Measurements from ENCODE around the gene KIF19. TPM values are rescaled to one million over a fixed set of nuclear protein-coding genes. Genes with fewer than 3 reads are reported as not detected.

The KIF19 gene
- total RNA-seq, 2 donors from 2014 or later = 0.56 to 0.95 TPM

DNA sequence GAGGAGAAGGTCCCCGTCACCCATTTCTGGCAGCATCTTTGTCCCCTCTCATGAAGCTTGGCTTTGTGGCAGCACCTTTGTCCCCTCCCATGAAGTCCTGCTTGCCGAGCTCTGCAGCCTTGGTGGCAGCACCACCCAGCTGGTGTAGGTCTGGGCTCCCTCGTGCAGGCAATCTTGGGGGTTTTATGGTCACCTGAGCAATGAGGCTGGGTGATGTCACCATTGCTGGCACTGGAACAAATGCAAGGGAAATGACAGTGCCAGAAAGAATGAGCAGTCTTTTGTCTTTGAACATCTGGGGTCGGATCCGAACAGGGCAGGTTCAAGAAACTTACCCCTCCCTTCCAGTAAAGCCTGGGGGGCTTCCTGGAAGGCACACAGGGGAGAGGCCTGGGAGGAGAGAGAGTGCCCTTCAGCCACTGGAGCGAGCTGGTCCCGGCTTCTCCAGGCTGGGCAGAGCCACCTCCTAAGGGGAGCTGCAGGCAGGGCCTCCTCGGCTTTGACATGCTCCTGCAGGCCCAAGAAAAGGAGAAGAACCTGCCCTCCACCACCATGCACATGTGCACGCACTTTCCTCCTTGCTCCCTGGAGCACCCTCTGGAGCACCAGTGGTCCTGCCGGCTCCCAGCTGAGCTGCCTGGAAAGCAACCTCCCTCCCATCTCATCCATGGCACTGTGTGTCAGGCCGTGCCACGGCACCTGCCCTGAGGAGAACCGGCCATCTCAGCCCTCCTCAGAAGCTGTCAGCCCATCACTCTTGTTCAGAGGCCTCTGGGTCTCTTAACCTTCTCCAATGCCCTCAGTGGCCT is 19.6 kb downstream of the KIF19 start:
- Histone ChIP-seq H3K36me3 (no peaks in the 10 kb centered on the region), H3K4me3 (no peak overlapping the region), H3K9me3 (no peaks in the 10 kb centered on the region), H3K4me1 (ENCODE audit: control insufficient read depth in 1 of 2, low read depth in 2 of 2) (no peaks in the 10 kb centered on the region), H3K27ac (no peak overlapping the region), H3K27me3 (replicated peaks; ENCODE audit: insufficient read depth) (no peaks in the 10 kb centered on the region)
- ATAC-seq (ENCODE audit: insufficient number of reproducible peaks, low FRiP score, low read depth) (no peak), DNase-seq (ENCODE audit: low spot score) (no peak)
- TF ChIP-seq, protein P1, sequence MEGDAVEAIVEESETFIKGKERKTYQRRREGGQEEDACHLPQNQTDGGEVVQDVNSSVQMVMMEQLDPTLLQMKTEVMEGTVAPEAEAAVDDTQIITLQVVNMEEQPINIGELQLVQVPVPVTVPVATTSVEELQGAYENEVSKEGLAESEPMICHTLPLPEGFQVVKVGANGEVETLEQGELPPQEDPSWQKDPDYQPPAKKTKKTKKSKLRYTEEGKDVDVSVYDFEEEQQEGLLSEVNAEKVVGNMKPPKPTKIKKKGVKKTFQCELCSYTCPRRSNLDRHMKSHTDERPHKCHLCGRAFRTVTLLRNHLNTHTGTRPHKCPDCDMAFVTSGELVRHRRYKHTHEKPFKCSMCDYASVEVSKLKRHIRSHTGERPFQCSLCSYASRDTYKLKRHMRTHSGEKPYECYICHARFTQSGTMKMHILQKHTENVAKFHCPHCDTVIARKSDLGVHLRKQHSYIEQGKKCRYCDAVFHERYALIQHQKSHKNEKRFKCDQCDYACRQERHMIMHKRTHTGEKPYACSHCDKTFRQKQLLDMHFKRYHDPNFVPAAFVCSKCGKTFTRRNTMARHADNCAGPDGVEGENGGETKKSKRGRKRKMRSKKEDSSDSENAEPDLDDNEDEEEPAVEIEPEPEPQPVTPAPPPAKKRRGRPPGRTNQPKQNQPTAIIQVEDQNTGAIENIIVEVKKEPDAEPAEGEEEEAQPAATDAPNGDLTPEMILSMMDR (IDR thresholded peaks at IDR 0.05) = no peak

DNA sequence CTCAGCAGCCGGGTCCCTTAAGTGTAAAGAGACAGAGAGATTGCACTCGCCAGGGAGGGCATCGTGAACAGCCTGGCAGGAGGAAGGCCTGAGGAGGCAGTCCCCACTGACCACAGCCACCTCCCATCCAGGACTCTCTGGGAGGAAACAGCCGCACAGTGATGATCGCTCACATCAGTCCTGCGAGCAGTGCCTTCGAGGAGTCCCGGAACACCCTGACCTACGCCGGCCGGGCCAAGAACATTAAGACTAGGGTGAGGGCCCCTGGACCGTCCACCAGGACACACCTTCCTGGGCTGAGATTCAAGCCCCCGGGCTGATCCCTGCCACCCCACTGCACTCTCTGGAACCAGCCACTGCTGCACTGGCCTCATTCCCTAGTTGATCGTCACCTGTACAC is 21.6 kb downstream of the KIF19 start:
- TF ChIP-seq, protein P1 (IDR thresholded peaks at IDR 0.05) = no peak
- no peak overlapping the region for H3K4me3 ChIP-seq
- no peak for DNase-seq (ENCODE audit: low spot score)

DNA sequence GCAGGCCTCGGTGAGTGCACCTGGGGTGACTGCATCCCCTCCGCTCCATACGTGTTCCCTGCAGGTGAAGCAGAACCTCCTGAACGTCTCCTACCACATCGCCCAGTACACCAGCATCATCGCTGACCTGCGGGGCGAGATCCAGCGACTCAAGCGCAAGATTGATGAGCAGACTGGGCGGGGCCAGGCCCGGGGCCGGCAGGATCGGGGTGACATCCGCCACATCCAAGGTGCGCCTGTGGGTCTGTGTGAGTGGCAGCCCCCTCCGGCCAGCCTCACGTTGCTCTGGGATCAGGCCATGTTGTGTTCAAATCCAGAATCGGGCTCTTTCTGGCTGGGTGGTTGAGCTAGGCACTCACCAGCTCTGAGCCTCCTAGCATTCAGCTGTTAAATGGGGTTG is 23.1 kb downstream of the KIF19 start:
- peaks cover 6% of the 10 kb centered on the region for H3K27me3 ChIP-seq (replicated peaks; ENCODE audit: insufficient read depth)
- no peak for ATAC-seq (ENCODE audit: insufficient number of reproducible peaks, low FRiP score, low read depth)
- no peak for DNase-seq (ENCODE audit: low spot score)

More for the DNA sequence above, 21.6 kb downstream of the KIF19 start:
- Histone ChIP-seq H3K36me3 (no peaks in the 10 kb centered on the region), H3K27ac (no peak overlapping the region), H3K9me3 (no peaks in the 10 kb centered on the region), H3K27me3 (replicated peaks; ENCODE audit: insufficient read depth) (no peaks in the 10 kb centered on the region), H3K4me1 (ENCODE audit: control insufficient read depth in 1 of 2, low read depth in 2 of 2) (no peaks in the 10 kb centered on the region)
- ATAC-seq (ENCODE audit: insufficient number of reproducible peaks, low FRiP score, low read depth) = no peak

DNA sequence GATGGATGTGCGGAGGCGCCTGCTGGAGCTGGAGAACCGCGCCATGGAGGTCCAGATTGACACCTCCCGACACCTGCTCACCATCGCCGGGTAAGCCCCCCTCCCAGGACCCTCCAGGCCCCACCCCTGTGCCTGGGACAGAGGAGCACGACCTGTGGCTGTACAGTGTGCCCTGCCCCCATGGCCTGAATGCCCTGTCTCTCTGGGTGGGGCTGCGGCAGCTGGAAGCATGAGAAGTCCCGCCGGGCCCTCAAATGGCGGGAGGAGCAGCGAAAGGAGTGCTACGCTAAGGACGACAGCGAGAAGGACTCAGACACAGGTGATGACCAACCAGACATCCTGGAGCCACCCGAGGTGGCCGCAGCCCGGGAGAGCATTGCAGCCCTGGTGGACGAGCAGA is 24.5 kb downstream of the KIF19 start:
- TF ChIP-seq, protein P1 (IDR thresholded peaks at IDR 0.05) = no peak
- ATAC-seq (ENCODE audit: insufficient number of reproducible peaks, low FRiP score, low read depth) (no peak), DNase-seq (ENCODE audit: low spot score) (no peak)
- Histone ChIP-seq H3K9me3 (no peaks in the 10 kb centered on the region), H3K27ac (no peak overlapping the region), H3K4me1 (ENCODE audit: control insufficient read depth in 1 of 2, low read depth in 2 of 2) (no peaks in the 10 kb centered on the region), H3K36me3 (no peaks in the 10 kb centered on the region), H3K27me3 (replicated peaks; ENCODE audit: insufficient read depth) (peaks cover 6% of the 10 kb centered on the region), H3K4me3 (no peak overlapping the region)

More for the DNA sequence above, 23.1 kb downstream of the KIF19 start:
- TF ChIP-seq, protein P1 (IDR thresholded peaks at IDR 0.05) = no peak
- Histone ChIP-seq H3K4me3 (no peak overlapping the region), H3K4me1 (ENCODE audit: control insufficient read depth in 1 of 2, low read depth in 2 of 2) (no peaks in the 10 kb centered on the region), H3K9me3 (no peaks in the 10 kb centered on the region), H3K36me3 (no peaks in the 10 kb centered on the region), H3K27ac (no peak overlapping the region)

DNA sequence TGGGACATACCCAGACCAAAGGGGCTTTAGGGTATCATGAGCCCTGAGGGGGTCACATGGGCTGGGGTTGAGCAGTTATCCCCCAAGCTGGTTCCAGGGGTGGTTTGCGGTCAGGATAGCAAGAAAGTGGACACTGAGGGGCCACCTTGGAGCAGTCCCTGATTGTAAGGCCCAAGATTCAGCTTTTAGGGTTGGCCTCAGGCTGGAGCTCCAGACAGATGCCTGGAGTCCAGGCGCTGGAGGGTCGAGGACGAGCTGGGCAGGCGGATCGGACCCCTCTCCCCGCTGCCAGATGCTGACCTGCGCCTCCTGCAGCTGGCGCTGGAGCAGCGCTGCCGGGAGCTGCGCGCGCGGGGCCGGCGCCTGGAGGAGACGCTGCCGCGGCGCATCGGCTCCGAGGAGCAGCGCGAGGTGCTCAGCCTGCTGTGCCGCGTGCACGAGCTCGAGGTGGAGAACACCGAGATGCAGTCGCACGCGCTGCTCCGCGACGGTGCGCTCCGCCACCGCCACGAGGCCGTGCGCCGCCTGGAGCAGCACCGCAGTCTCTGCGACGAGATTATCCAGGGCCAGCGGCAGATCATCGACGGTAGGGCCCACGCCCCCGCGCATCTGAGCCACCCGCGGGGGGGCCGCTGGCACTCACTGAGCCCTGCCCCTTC is 25.7 kb downstream of the KIF19 start:
- Histone ChIP-seq H3K4me1 (ENCODE audit: control insufficient read depth in 1 of 2, low read depth in 2 of 2) (no peaks in the 10 kb centered on the region), H3K27me3 (replicated peaks; ENCODE audit: insufficient read depth) (peaks cover 6% of the 10 kb centered on the region), H3K4me3 (no peak overlapping the region), H3K9me3 (no peaks in the 10 kb centered on the region), H3K36me3 (no peaks in the 10 kb centered on the region), H3K27ac (no peak overlapping the region)
- ATAC-seq (ENCODE audit: insufficient number of reproducible peaks, low FRiP score, low read depth) = no peak
- TF ChIP-seq, protein P1 (IDR thresholded peaks at IDR 0.05) = no peak
- DNase-seq (ENCODE audit: low spot score) = no peak

All from thoracic aorta (tissue), 2 donors.